Stimulated activated CD4-positive, alpha-beta T cell treated with anti-CD3 and anti-CD28 coated beads, Interleukin-1b, Interleukin-23, amount 100 ng/mL, for 48 hours (primary cell): ENCODE data around the gene NAT8L.
"Not testable (repeated sequence)": the region's sequence is repeated elsewhere in the genome, so short reads cannot be mapped to it uniquely, and the experiment has no call there.

Source experiments
- DNase-seq: peaks from one replicate; pipeline ENCODE4 v3.0.0-alpha.2; 2020

Gene NAT8L, protein sequence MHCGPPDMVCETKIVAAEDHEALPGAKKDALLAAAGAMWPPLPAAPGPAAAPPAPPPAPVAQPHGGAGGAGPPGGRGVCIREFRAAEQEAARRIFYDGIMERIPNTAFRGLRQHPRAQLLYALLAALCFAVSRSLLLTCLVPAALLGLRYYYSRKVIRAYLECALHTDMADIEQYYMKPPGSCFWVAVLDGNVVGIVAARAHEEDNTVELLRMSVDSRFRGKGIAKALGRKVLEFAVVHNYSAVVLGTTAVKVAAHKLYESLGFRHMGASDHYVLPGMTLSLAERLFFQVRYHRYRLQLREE

DNA sequence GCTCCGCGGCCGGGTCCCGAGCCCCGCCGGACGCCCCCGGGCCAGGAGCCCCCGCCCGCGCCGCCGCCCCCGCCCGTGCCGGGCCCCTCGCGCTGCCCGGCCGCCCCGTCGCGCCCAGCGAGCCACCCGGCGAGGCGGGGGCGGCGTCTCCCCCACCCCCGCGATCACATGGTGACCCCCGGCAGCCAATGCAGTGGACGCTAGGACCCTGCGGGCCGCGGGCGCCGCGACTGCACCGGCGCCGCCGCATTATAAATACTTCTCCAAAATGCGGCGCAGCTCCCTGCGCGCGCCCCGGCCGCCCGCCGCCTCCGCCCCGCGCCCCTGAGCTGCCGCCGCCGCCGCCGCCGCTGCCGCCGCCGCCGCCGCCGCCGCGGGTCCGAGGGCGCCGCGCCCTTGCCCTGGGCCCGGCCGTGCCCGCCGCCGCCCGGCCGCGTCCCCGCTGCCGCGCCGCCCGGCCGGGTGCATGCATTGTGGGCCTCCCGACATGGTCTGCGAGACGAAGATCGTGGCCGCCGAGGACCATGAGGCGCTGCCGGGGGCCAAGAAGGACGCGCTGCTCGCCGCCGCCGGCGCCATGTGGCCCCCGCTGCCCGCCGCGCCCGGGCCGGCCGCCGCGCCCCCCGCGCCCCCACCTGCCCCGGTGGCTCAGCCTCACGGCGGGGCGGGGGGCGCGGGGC is at the start of gene NAT8L:
Gene NAT8L (plus strand): TSS at position 282 of the 680 bp plus-strand sequence. CDS start 185 bp downstream, at position 467.
- no peak for DNase-seq

DNA sequence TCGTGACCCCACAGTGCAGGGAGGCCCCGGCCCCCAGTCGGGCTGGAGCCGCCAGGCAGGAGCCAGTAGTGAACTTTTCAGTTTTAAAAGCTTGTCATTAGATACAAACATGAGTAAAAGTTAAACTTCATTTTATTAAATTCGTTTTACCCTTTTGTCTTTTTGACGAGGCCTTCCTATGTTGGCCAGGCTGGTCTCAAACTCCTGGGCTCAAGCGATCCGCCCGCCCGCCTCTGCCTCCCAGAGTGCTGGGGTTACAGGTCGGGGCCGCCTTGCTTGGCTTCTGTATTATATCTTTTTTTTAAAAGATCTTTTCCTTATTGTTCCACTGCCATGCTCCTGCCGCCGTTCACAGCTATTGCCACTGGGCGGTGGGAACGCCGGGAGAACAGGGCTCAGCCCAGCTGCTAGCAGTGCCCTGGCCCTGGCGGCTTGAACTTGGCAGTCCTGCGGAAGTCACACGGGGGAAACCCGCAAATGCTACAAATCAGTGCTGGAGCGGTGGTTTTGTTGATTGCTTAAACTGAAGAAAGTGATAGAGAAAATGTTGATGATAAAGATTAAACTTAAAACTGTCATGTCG is 49.4 kb upstream of the NAT8L start:
- DNase-seq, result peak; percentile 53

GRCh38 chr4:2011583-2011982 is 47.5 kb upstream of the NAT8L start:
- no peak for DNase-seq

DNA sequence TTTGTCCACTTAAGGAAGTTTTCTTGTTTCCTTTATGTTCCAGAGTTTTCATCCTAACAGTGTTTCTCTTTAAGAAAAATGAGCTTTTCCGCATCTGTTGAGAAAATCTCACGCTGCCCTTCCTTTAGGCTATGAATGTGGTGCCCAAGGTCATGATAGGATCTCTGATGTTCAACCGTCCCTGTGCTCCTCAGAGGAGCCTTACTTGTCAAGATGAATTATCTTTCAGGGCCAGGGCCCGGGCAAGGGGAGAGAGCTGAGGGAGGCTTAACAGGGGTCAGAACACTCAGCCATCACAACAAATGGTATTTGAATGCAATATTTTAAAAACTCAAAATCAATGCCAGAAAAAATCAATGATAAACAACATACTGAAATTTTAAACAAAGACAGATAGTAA is 44.1 kb upstream of the NAT8L start:
- DNase-seq, result no peak

GRCh38 chr4:2021358-2022018 is 37.6 kb upstream of the NAT8L start:
- not testable (repeated sequence) for DNase-seq

- no peak for DNase-seq
Observed at GRCh38 chr4:2024683-2025082, 34.4 kb upstream of the NAT8L start.

DNA sequence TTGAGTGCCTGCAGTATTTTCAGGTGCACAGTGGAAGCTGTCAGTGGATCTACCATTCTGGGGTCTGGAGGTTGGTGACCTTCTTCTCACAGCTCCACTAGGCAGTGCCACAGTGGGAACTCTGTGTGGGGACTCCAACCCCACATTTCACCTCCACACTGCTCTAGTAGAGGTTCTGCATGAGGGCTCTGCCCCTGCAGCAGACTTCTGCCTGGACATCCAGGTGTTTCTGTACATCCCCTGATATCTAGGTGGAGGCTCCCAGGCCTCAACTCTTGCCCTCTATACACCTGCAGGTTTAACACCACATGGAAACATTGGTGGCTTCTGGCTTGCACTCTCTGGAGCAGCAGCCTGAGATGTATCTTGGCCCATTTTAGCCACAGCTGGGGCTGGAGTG is 33.3 kb upstream of the NAT8L start:
- DNase-seq, result no peak

GRCh38 chr4:2027120-2027519 is 32.0 kb upstream of the NAT8L start:
- not testable (repeated sequence) for DNase-seq

- DNase-seq, result not testable (repeated sequence)
Observed at GRCh38 chr4:2031161-2031560, 28.0 kb upstream of the NAT8L start.

DNA sequence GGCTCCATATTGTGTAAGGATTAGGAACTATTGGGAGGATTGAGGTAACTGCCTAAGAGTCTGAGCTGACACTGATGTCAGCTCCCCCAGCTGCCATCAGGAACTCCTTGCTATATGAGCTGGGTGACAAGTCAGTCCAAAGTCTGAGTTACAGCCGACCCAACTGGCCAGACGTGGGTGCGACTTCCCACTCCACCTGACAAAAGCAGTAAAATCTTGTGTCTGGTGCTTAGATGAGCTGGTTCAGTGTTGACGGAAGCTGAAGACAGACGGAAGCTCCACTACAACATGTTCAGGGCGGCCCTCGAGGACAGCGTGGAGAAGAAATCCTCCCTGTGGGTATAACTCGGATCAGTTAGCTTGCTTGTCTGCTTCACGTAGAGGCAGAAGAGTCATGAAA is 22.8 kb upstream of the NAT8L start:
- DNase-seq, result no peak

- no peak for DNase-seq
Observed at GRCh38 chr4:2036866-2037265, 22.3 kb upstream of the NAT8L start.

- no peak for DNase-seq
Observed at GRCh38 chr4:2040391-2041238, 18.5 kb upstream of the NAT8L start.

DNA sequence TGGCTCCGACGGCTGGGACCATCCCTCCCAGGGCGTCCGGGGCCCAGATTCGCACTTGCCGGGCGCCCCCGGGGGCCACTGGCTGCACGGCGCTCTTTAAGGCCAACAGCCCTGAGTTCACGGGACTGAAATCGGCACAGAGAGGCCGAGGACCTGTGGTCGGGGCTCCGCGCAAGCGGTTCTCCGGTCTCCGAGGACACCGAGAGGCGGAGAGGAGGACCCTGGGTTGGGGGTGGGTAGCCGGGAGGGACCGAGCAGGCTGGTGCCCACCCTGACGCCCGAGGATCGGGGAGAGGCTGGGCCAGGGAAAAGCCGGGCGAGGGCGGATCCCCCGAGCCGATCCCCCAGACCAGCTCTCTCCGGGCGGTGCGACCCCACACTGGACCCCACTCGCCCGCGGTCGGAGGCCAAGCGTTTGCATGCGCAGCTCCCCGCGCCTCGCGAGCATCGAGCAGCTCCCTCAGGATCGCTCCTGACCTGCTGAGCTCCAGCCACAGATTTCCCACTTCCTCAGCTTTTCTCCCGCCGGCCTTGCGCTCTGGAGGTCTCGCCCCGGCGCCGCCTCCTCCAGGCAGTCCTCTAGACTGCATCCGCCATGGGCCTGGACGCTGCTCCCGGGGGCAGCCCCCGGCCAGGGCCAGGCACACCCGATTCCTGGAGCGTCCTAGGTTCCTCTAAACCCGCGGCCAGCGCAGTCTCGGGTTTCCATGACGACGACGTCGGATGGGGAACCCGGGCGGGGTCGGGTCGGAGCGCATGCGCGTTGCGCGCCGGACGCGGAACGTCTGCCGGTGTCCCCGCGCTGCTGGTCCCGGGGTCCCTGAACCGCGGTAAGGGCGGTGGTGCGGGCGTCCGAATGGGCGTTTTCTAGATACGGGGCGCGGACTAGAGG is 17.6 kb upstream of the NAT8L start:
- peak; percentile 86 for DNase-seq

DNA sequence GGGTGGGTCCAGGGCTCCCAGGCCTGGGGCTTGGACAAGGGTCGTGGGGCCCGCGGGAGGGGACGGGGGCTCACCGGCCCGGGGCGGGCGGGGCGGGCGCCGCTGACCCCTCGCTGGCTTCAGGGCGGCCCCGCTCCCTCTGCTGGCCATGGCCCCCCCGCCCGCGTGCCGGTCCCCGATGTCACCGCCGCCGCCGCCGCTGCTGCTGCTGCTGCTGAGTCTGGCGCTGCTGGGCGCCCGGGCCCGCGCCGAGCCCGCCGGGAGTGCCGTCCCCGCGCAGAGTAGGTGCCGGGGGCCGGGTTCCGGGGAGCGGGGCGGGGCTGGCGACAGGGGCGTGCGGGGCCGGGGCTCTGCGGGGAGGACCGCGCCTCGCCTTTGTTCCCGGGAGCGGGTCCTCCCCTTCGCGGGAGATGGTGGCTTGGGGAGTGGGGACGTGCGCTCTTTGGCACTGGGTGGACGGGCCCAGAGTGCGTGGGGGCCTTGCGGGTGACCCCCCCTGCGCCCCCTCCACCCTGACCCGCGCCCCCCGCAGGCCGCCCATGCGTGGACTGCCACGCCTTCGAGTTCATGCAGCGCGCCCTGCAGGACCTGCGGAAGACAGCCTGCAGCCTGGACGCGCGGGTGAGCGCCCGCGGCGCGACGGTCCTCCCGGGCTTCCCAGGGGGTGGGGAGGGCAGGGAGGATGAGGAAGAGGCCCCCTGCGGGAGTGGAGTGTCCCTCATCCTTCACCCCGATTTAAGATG is 16.8 kb upstream of the NAT8L start:
- no peak for DNase-seq

- DNase-seq, result no peak
Observed at GRCh38 chr4:2042947-2043395, 16.2 kb upstream of the NAT8L start.

DNA sequence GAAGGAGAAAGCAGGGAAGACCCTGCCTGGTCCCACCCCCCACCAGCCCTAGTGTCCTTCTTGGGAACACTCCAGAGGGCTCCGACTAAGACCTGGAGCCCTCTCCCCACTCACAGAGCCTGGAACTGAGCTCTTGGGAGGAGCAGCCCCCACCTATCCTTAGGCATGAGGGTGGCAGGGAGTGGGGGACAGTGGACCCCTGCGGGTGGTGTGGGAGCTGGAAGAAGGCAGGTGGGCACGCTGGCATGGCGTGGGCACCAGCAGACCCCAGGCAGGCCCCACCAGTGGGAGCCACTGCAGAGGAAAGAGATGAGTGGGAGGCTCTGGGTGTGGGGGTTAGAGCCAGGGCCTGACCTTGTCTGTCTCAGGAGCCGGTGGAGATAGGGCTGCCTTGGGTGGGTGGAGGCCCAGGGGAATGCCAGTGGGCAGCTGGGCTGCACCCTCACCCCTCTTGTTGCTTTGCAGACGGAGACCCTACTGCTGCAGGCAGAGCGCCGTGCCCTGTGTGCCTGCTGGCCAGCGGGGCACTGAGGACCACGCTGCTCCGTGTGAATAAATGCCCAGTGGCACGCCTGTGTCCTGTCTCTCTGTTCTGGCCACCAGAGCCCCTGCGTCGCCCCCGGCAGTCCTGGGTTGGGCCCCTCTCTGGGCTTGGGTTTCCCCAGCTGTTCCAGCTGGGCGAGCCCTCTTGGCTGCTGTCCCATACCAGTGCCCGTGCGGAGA is 15.6 kb upstream of the NAT8L start:
- no peak for DNase-seq

GRCh38 chr4:2044119-2044485 is 15.0 kb upstream of the NAT8L start:
- DNase-seq, result no peak

DNA sequence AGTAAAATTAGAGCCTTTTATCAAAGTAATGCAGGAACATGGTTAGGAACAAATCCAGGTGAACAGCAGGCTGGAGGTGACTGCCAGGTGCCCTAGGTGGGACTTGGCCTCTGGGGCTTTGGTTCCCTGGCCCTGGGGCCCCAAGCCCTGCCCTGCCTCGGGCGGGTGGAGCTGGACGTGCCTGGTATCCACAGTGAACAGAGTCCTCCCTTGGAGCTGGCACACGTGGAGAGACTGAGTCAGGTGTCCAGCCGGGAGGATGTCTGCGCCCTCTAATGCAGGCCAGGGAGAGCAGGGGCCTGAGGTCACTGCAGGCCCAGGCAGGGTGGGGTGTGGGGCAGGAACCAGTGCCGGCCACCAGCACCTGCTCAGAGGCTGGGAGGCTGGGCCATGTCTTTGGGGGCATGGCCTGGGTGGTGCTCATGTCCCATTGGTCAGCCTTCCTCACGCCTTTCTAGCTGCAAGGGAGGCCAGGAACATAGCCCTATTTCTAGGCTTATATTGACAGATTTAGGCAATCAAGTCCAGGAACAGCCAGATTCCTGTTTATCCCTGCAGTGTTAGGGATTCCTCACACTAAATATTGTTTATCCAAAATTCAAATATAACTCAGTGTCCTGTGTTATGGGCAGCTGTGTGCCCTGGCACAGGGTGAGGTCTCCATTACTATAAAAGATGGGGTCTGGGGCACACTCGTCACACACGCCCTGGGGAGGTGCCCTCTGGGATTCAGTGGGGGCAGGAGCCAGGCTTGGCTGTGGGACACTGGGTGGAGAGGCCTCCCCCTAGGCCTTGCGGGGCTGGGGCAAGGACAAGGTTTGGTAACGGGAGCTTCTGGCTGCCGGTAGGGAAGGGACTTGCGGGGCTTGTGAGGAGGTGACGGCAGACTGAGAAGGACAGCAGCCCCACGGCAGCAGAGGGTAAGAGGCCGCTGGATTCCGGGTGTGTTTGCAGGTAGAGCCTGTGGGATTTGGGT is 14.3 kb upstream of the NAT8L start:
- DNase-seq, result no peak

DNA sequence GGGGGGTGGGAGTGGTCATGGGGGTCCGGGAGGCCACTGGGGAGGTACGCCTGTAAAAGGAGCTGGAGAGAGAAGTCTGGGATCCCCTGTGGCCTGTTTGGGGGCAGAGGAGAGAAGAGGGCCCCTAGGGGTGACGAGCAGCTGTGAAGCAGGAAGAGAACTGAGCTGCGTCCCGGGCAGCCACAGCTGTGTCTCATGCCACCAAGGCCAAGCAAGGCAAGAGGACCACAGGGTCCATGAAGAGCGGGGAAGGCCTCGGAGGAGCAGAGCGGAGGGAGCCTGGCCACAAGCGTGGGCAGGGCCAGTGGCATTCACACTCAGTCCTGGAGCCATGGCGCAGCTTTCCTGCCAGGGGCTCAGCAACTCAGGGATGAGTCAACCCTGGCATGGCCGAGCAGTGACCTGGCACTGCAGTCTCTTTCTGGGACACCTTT is 13.6 kb upstream of the NAT8L start:
- no peak for DNase-seq
